Ovary (tissue), 3 donors: Measurements from ENCODE around the gene ARHGAP28.

ENCODE experiments used
- CTCF ChIP-seq, 3 donors: fragments of 450-650 bp in 2 of 3; fragments of 200-600 bp in 1 of 3; IDR thresholded peaks; one replicate each; pipeline versions ENCODE4 v1.5.1 to v1.8.0; 2016 to 2022; ENCODE audit warnings: antibody characterized with exemption in 3 of 3, mild to moderate bottlenecking in 1 of 3
- EP300 ChIP-seq: sonication (generic); formaldehyde crosslinking; IDR thresholded peaks from one replicate; pipeline ENCODE4 v1.6.1; 2017; ENCODE audit warnings: antibody characterized with exemption
- POLR2A ChIP-seq: fragments of 450-650 bp; IDR thresholded peaks from one replicate; pipeline ENCODE4 v1.6.1; 2017; ENCODE audit warnings: antibody characterized with exemption, mild to moderate bottlenecking, moderate library complexity
- donor health status: DM: no; HTN: no; CAD: no.

- TF ChIP-seq CTCF (IDR thresholded peaks at IDR 0.05) = no peak
- no peak for TF ChIP-seq POLR2A
- no peak for TF ChIP-seq EP300
Measured at GRCh38 chr18:6960124-6960523, 230.6 kb downstream of the ARHGAP28 start.
